ENCODE data around the gene REEP3. TPM values are rescaled to one million over a fixed set of nuclear protein-coding genes. Genes with fewer than 3 reads are reported as not detected.

REEP3 gene
- total RNA-seq, 1 donor from 2014 or later, result 33.1 TPM

DNA sequence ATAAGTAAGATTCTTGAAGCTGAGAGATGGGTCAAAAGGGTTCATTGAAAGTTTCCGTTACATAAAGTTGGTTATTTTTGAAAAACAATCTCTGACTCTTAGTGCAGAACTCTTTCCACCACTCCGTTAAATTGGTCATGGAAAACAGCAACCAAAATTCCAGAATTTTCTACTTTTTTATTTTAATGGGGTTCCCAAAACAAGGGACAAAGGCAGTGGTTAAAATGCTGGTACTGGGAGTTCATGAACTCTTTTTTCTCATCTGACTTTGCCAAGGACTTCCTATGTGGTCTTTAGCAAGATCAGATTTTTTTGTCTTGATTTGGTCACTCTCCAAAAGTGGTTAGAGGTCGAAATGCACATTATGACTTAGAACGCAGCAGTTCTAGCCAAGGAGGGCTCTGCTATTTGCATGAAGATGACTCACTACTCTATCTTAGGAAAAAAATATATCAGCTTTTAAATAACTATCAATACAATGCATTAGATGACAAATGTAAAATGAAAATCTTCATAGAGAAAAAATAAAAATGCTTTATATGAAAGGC, 145.7 kb downstream of the REEP3 start:
- TF ChIP-seq, protein P1, sequence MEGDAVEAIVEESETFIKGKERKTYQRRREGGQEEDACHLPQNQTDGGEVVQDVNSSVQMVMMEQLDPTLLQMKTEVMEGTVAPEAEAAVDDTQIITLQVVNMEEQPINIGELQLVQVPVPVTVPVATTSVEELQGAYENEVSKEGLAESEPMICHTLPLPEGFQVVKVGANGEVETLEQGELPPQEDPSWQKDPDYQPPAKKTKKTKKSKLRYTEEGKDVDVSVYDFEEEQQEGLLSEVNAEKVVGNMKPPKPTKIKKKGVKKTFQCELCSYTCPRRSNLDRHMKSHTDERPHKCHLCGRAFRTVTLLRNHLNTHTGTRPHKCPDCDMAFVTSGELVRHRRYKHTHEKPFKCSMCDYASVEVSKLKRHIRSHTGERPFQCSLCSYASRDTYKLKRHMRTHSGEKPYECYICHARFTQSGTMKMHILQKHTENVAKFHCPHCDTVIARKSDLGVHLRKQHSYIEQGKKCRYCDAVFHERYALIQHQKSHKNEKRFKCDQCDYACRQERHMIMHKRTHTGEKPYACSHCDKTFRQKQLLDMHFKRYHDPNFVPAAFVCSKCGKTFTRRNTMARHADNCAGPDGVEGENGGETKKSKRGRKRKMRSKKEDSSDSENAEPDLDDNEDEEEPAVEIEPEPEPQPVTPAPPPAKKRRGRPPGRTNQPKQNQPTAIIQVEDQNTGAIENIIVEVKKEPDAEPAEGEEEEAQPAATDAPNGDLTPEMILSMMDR (IDR thresholded peaks at IDR 0.05; ENCODE audit: unreplicated experiment), result no peak
- peaks cover 10% of the 10 kb centered on the region for H3K27me3 Mint-ChIP-seq (ENCODE audit: low read depth)
- no peaks in the 10 kb centered on the region for H3K36me3 Mint-ChIP-seq

DNA sequence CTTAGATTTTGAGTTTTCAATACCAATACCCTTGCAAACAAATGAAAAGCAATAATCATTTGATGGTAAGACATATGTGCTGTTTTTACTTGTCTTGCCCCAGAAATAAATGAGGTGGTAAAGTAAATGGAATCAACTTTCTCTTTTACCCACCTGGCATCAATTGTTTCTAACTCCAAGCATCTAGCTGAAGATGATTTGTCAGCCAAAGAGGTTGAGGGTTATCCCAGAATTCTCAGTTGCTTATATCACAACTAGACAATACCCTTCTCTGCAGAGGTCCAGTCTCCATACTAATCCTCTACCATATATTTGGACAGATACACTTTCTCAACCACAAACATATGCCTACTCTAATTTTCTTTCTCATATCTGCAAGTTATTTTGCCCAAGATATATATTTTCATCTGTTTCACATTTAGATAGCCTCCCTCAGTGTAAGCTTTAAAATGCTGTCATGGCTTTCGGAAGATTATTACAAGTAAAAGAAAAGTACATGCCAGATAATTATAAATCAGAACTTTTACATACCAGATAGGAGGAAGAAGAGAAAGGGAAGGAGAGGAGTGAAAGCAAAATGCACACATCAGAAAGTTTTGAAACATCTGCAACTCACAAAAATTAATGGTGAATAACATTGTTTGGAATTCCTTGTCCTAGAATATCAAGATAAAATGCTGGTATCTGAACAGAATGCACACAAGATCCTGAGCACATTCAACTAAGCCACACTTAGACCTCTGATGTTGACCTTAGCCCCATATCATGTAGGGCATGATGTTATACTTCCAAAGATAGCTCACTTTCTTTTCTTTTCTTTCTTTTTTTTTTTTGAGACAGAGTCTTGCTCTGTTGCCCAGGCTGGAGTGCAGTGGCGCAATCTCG, 146.6 kb downstream of the REEP3 start:
- Mint-ChIP-seq H3K4me3 (no peak overlapping the region), H3K27ac (peak overlapping the region; percentile 34), H3K4me1 (peaks cover 48% of the 10 kb centered on the region), H3K9me3 (no peaks in the 10 kb centered on the region), H3K36me3 (no peaks in the 10 kb centered on the region), H3K27me3 (ENCODE audit: low read depth) (peaks cover 10% of the 10 kb centered on the region)
- TF ChIP-seq, protein P1 (IDR thresholded peaks at IDR 0.05; ENCODE audit: unreplicated experiment), result no peak
- no peak for DNase-seq (ENCODE audit: low spot score in 2 of 2, unreplicated experiment in 2 of 2)

More for the DNA sequence above, 145.7 kb downstream of the REEP3 start:
- H3K4me3 Mint-ChIP-seq, result no peak overlapping the region
- no peak for DNase-seq (ENCODE audit: low spot score in 2 of 2, unreplicated experiment in 2 of 2)
- H3K4me1 Mint-ChIP-seq, result peaks cover 42% of the 10 kb centered on the region
- H3K9me3 Mint-ChIP-seq, result no peaks in the 10 kb centered on the region
- H3K27ac Mint-ChIP-seq, result no peak overlapping the region

DNA sequence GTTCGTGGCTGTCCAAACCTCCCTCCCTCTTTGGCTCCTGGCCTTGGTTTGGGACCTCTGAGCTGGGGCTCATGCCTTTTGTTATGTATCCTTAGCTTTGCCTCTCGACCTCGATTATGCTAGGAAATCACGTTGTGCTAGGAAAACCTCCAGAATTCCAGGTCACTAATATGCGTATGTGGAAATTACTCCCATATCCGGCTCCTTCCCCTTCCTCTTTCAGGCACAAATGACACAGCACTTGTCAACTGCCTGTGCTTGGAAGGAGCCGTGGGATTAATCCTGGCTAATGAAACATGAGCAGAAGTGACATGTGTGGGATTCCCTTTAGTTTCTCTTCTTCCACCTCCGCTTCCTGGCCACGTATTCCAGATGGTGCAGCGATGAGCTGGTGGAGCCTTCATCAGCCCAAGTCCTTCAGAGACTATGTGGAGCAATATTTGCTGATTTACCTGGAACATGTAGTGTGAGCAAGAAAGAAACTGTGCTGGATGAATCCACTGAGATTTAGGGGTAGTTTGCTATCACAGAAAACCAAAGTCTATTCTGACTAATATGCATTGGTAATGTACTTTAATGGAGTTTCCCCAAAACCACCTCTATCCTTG, 149.2 kb downstream of the REEP3 start:
- H3K27me3 Mint-ChIP-seq (ENCODE audit: low read depth), result peaks cover 6% of the 10 kb centered on the region
- peak overlapping the region; percentile 14 for H3K27ac Mint-ChIP-seq
- no peaks in the 10 kb centered on the region for H3K9me3 Mint-ChIP-seq
- peaks cover 47% of the 10 kb centered on the region for H3K4me1 Mint-ChIP-seq
- H3K36me3 Mint-ChIP-seq, result no peaks in the 10 kb centered on the region
- no peak for DNase-seq (ENCODE audit: low spot score in 2 of 2, unreplicated experiment in 2 of 2)
- no peak overlapping the region for H3K4me3 Mint-ChIP-seq
- TF ChIP-seq, protein P1 (IDR thresholded peaks at IDR 0.05; ENCODE audit: unreplicated experiment), result no peak

DNA sequence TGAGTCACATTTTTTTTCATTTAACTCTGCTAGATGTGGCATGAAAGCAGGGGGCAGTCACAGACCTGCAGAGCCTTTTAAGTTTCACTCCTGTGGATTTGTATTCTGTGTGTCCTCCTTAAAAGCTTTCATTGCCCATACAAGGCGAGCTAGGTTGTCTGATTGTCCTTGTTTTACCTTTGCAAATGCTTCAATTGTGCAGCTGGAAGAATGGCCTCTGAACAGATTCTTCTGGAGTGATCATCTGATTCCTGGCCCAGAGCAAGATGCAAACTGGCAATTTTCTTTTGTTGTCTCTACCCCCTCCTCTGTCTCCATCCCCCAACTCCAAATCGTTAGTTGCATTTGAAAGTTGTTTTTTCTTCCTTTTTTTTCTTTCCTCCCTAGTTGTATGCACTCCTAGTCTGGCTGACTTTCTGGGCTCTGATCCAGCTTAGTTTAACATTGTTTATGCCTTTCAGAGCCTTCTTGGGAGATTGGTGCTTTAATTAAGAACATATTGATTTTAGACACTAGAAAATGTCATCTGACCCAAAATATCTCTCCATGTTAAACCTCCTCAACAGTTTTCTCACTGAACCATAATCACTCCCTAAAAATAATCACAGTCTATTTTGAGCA, 150.2 kb downstream of the REEP3 start:
- TF ChIP-seq, protein P1 (IDR thresholded peaks at IDR 0.05; ENCODE audit: unreplicated experiment), result no peak
- no peaks in the 10 kb centered on the region for H3K9me3 Mint-ChIP-seq
- H3K27ac Mint-ChIP-seq, result peak overlapping the region; percentile 60
- DNase-seq (ENCODE audit: low spot score in 2 of 2, unreplicated experiment in 2 of 2), result no peak
- H3K27me3 Mint-ChIP-seq (ENCODE audit: low read depth), result peaks cover 6% of the 10 kb centered on the region
- peak overlapping the region; percentile 1 for H3K4me3 Mint-ChIP-seq
- no peaks in the 10 kb centered on the region for H3K36me3 Mint-ChIP-seq
- H3K4me1 Mint-ChIP-seq, result peaks cover 42% of the 10 kb centered on the region

DNA sequence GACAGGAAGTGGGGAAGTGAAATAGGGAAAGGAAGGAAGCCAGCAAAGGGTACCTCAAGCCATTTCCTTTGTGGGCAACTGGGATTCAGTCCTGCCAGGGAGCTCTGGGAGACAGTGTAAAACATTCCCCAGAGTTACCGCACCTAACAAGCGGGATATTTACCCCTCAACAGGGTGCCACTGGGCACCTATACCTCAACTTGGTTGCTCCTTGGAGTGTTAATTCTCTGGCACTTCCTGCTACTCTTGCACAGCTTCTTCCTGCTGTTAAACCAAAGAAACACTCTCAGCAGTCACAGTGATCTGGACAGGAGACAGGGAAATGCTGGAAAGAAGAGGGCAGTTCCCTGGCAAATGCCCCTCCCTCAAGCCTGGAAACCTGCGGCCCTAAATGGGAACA, 151.3 kb downstream of the REEP3 start:
- peak overlapping the region; percentile 34 for H3K27ac Mint-ChIP-seq
- no peak for DNase-seq (ENCODE audit: low spot score in 2 of 2, unreplicated experiment in 2 of 2)
- H3K36me3 Mint-ChIP-seq, result no peaks in the 10 kb centered on the region
- TF ChIP-seq, protein P1 (IDR thresholded peaks at IDR 0.05; ENCODE audit: unreplicated experiment), result no peak
- no peak overlapping the region for H3K4me3 Mint-ChIP-seq
- H3K27me3 Mint-ChIP-seq (ENCODE audit: low read depth), result peaks cover 6% of the 10 kb centered on the region
- peaks cover 40% of the 10 kb centered on the region for H3K4me1 Mint-ChIP-seq
- no peaks in the 10 kb centered on the region for H3K9me3 Mint-ChIP-seq

Data from mesothelial cell of epicardium (in vitro differentiated cells).